ENCODE measurements around the gene LYPD3.
"Not testable (repeated sequence)": the region's sequence is repeated elsewhere in the genome, so short reads cannot be mapped to it uniquely, and the experiment has no call there.

The LYPD3 gene

GRCh38 chr19:43465468-43466120 lies at the start of gene LYPD3:
Gene LYPD3, minus strand, starts transcription at chr19:43465608. Its CDS starts 37 bp downstream, at chr19:43465571.
- peaks cover 6% of the 10 kb centered on the region for H3K36me3 ChIP-seq (ENCODE audit: control insufficient read depth, insufficient read depth, low read length)
- no peak within 1 kb of the TSS for H3K9ac ChIP-seq (ENCODE audit: low read depth, low read length)
- peaks cover 5% of the 10 kb centered on the region for H3K4me1 ChIP-seq (ENCODE audit: control insufficient read depth, insufficient read depth, low read length)
- H3K9me3 ChIP-seq (ENCODE audit: control insufficient read depth, insufficient read depth, low read length) = no peaks in the 10 kb centered on the region
- H3K27me3 ChIP-seq (ENCODE audit: control insufficient read depth, insufficient read depth, low read length) = peaks cover 19% of the 10 kb centered on the region
- H3K4me3 ChIP-seq (ENCODE audit: low read depth, low read length) = peak within 1 kb of the TSS; percentile 88

DNA sequence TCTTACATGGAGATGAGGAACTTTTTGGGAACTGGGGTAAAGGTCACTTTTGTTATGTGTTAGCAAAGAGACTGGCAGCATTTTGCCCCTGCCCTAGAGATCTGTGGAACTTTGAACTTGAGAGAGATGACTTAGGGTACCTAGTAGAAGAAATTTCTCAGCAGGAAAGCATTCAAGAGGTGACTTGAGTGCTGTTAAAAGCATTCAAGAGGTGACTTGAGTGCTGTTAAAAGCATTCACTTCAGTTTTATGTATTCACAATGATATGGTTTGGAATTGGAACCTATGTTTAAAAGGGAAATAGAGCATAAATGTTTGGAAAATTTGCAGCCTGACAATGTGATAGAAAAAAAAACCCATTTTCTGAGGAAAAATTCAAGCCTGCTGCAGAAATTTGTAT lies 47.0 kb upstream of the LYPD3 start:
- not testable (repeated sequence) for H3K9me3 ChIP-seq (ENCODE audit: control insufficient read depth, insufficient read depth, low read length); H3K4me1 ChIP-seq (ENCODE audit: control insufficient read depth, insufficient read depth, low read length); H3K9ac ChIP-seq (ENCODE audit: low read depth, low read length); H3K27me3 ChIP-seq (ENCODE audit: control insufficient read depth, insufficient read depth, low read length); H3K36me3 ChIP-seq (ENCODE audit: control insufficient read depth, insufficient read depth, low read length); H3K4me3 ChIP-seq (ENCODE audit: low read depth, low read length)

DNA sequence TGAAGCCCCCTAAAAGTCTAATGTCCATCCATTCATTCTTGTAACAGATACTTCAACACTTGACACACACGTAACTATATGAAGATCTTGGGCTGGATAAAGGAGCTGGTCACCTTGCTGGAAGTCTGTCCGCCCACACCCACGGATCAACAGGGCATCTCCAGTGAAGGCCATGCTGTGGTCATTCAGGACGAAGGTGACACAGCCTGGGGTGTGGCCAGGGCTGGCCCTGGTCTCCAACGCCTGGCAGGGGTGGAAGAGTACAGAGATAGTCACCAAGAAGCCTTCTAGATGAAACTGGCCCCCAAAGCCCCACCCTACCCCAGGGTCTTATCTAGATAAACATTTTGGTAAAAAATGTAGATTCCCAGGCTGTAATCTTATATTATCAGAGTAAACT lies 45.9 kb upstream of the LYPD3 start:
- Histone ChIP-seq H3K4me3 (ENCODE audit: low read depth, low read length) (no peak overlapping the region), H3K9me3 (ENCODE audit: control insufficient read depth, insufficient read depth, low read length) (no peaks in the 10 kb centered on the region), H3K9ac (ENCODE audit: low read depth, low read length) (no peak overlapping the region), H3K36me3 (ENCODE audit: control insufficient read depth, insufficient read depth, low read length) (peaks cover 5% of the 10 kb centered on the region), H3K27me3 (ENCODE audit: control insufficient read depth, insufficient read depth, low read length) (no peaks in the 10 kb centered on the region), H3K4me1 (ENCODE audit: control insufficient read depth, insufficient read depth, low read length) (no peaks in the 10 kb centered on the region)

DNA sequence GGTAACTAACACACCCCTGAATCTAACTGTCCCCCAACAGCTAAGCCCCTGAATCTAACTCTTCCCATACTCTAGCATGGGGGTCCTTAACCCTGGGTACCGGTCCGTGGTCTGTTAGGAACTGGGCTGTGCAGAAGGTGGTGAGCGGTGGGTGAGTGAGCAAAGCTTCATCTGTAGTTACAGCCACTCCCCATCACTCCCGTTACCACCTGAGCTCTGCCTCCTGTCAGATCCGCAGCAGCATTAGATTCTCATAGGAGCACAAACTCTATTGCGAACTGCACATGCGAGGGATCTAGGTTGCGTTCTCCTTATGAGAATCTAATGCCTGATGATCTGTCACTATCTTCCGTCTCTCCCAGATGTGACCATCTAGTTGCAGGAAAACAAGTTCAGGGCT lies 45.3 kb upstream of the LYPD3 start:
- Histone ChIP-seq H3K36me3 (ENCODE audit: control insufficient read depth, insufficient read depth, low read length) (peaks cover 5% of the 10 kb centered on the region), H3K27me3 (ENCODE audit: control insufficient read depth, insufficient read depth, low read length) (no peaks in the 10 kb centered on the region), H3K4me1 (ENCODE audit: control insufficient read depth, insufficient read depth, low read length) (no peaks in the 10 kb centered on the region), H3K9me3 (ENCODE audit: control insufficient read depth, insufficient read depth, low read length) (no peaks in the 10 kb centered on the region), H3K9ac (ENCODE audit: low read depth, low read length) (no peak overlapping the region), H3K4me3 (ENCODE audit: low read depth, low read length) (no peak overlapping the region)

DNA sequence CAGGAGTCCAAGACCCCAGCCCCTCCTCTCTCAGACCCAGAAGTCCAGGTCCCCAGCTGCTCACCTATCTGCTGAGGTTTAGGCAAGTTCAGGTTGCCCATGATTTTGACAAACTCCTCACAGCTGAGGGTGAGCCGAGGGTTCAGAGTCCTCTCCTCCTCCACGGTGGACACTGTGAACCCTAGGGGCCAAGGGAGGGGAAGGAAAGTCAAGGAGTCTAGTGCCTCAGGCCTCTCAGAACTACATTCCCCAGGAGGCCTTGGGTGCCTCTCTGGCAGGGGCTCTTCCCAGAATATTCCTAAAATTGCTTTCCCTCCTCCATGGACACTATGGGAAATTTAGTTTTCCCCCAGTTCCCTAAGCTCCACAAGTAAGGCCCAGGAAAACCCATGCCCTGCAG lies 42.5 kb upstream of the LYPD3 start:
- no peak overlapping the region for H3K4me3 ChIP-seq (ENCODE audit: low read depth, low read length)
- H3K4me1 ChIP-seq (ENCODE audit: control insufficient read depth, insufficient read depth, low read length) = no peaks in the 10 kb centered on the region
- peaks cover 5% of the 10 kb centered on the region for H3K36me3 ChIP-seq (ENCODE audit: control insufficient read depth, insufficient read depth, low read length)
- H3K9ac ChIP-seq (ENCODE audit: low read depth, low read length) = no peak overlapping the region
- H3K27me3 ChIP-seq (ENCODE audit: control insufficient read depth, insufficient read depth, low read length) = peaks cover 14% of the 10 kb centered on the region
- no peaks in the 10 kb centered on the region for H3K9me3 ChIP-seq (ENCODE audit: control insufficient read depth, insufficient read depth, low read length)

DNA sequence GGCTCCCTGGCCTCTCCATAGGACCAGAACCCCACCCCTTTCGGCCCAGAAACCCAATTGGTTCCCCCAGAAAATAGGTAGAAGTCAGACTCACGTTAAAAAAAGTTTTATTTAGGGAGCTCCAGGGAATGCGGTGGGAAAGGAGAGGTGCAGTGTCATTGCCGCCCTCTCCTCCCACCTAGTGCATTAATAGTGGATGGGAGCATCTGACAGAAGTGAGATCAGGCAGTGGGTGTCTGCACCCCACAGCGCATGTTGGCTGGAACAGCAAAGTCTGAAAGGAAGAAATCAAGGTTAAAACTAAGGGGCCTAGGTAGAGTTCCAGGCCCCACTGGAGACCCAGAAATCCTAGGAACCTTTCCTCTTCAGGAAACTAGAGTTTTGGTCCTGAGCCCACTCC lies 41.2 kb upstream of the LYPD3 start:
- Histone ChIP-seq H3K27me3 (ENCODE audit: control insufficient read depth, insufficient read depth, low read length) (peaks cover 24% of the 10 kb centered on the region), H3K9ac (ENCODE audit: low read depth, low read length) (no peak overlapping the region), H3K36me3 (ENCODE audit: control insufficient read depth, insufficient read depth, low read length) (peaks cover 5% of the 10 kb centered on the region), H3K4me3 (ENCODE audit: low read depth, low read length) (no peak overlapping the region), H3K4me1 (ENCODE audit: control insufficient read depth, insufficient read depth, low read length) (no peaks in the 10 kb centered on the region), H3K9me3 (ENCODE audit: control insufficient read depth, insufficient read depth, low read length) (no peaks in the 10 kb centered on the region)

GRCh38 chr19:43505941-43506340 lies 40.5 kb upstream of the LYPD3 start:
- H3K4me1 ChIP-seq (ENCODE audit: control insufficient read depth, insufficient read depth, low read length) = no peaks in the 10 kb centered on the region
- H3K9ac ChIP-seq (ENCODE audit: low read depth, low read length) = no peak overlapping the region
- H3K27me3 ChIP-seq (ENCODE audit: control insufficient read depth, insufficient read depth, low read length) = peaks cover 27% of the 10 kb centered on the region
- H3K4me3 ChIP-seq (ENCODE audit: low read depth, low read length) = no peak overlapping the region
- peaks cover 3% of the 10 kb centered on the region for H3K36me3 ChIP-seq (ENCODE audit: control insufficient read depth, insufficient read depth, low read length)
- no peaks in the 10 kb centered on the region for H3K9me3 ChIP-seq (ENCODE audit: control insufficient read depth, insufficient read depth, low read length)

GRCh38 chr19:43505186-43505456 lies 39.7 kb upstream of the LYPD3 start:
- Histone ChIP-seq H3K27me3 (ENCODE audit: control insufficient read depth, insufficient read depth, low read length) (peaks cover 27% of the 10 kb centered on the region), H3K4me1 (ENCODE audit: control insufficient read depth, insufficient read depth, low read length) (no peaks in the 10 kb centered on the region), H3K9ac (ENCODE audit: low read depth, low read length) (no peak overlapping the region), H3K36me3 (ENCODE audit: control insufficient read depth, insufficient read depth, low read length) (no peaks in the 10 kb centered on the region), H3K9me3 (ENCODE audit: control insufficient read depth, insufficient read depth, low read length) (no peaks in the 10 kb centered on the region), H3K4me3 (ENCODE audit: low read depth, low read length) (peak overlapping the region; percentile 93)

- H3K4me1 ChIP-seq (ENCODE audit: control insufficient read depth, insufficient read depth, low read length) = no peaks in the 10 kb centered on the region
- no peaks in the 10 kb centered on the region for H3K9me3 ChIP-seq (ENCODE audit: control insufficient read depth, insufficient read depth, low read length)
- peaks cover 27% of the 10 kb centered on the region for H3K27me3 ChIP-seq (ENCODE audit: control insufficient read depth, insufficient read depth, low read length)
- H3K9ac ChIP-seq (ENCODE audit: low read depth, low read length) = peak within 1 kb of the TSS; percentile 65
- no peaks in the 10 kb centered on the region for H3K36me3 ChIP-seq (ENCODE audit: control insufficient read depth, insufficient read depth, low read length)
- peak within 1 kb of the TSS; percentile 93 for H3K4me3 ChIP-seq (ENCODE audit: low read depth, low read length)
Measured at GRCh38 chr19:43504426-43505185, 39.2 kb upstream of the LYPD3 start, which contains the start of gene PHLDB3. Gene PHLDB3, minus strand, starts transcription at chr19:43504746. Its CDS starts 628 bp downstream, at chr19:43504118.

DNA sequence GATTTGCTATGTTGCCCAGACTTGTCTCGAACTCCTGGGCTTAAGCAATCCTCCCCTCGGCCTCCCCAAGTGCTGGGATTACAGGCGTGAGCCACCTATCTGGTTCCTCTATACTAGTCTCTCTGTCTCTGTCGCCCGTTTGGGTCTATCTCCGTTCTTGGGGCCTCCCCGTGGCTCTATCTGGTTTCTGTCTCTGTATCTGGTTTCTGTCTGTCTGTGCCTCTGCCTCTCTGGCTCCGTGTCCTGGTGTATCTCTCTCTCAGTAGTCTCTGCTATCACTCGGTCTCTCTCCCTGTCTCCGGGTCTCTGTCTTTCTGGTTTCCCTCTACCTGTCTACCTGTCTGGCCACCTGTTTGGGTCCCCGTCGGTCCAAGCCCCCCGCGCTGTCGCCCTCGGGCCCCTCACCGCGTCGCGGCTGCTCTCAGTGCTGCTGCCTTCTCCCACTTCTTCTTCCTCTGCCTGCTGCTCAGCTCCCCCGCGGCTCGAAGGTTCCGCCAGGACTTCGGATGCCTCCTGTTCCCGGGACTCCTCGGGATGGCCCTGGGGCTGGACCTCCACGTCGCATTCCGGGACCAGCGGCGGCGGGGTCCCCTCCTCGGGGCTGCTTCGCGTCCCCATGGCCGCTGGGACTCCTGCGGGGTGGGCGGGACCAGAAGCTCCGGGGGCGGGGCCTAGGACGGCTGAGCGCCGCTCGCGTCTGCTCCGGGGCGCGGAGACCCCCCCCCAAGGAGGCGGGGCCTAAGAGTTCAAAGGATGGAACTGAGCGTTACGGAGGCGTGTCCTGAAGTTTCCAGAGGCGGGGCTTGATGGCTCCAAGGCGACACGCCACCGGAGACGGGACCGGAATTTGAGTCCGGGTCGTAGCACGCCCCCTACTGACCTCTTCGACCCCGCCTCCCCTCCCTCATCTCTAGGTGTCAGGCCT lies 38.4 kb upstream of the LYPD3 start:
- Histone ChIP-seq H3K4me3 (ENCODE audit: low read depth, low read length) (peak overlapping the region; percentile 93), H3K36me3 (ENCODE audit: control insufficient read depth, insufficient read depth, low read length) (no peaks in the 10 kb centered on the region), H3K27me3 (ENCODE audit: control insufficient read depth, insufficient read depth, low read length) (peaks cover 27% of the 10 kb centered on the region), H3K4me1 (ENCODE audit: control insufficient read depth, insufficient read depth, low read length) (no peaks in the 10 kb centered on the region), H3K9me3 (ENCODE audit: control insufficient read depth, insufficient read depth, low read length) (no peaks in the 10 kb centered on the region), H3K9ac (ENCODE audit: low read depth, low read length) (peak overlapping the region; percentile 60)

GRCh38 chr19:43502419-43502976 lies 37.1 kb upstream of the LYPD3 start:
- no peaks in the 10 kb centered on the region for H3K36me3 ChIP-seq (ENCODE audit: control insufficient read depth, insufficient read depth, low read length)
- peak overlapping the region; percentile 78 for H3K4me3 ChIP-seq (ENCODE audit: low read depth, low read length)
- peaks cover 27% of the 10 kb centered on the region for H3K27me3 ChIP-seq (ENCODE audit: control insufficient read depth, insufficient read depth, low read length)
- no peaks in the 10 kb centered on the region for H3K9me3 ChIP-seq (ENCODE audit: control insufficient read depth, insufficient read depth, low read length)
- no peak overlapping the region for H3K9ac ChIP-seq (ENCODE audit: low read depth, low read length)
- H3K4me1 ChIP-seq (ENCODE audit: control insufficient read depth, insufficient read depth, low read length) = no peaks in the 10 kb centered on the region

Data from iPS-15b (cell line).